Neural progenitor cell (in vitro differentiated cells): Measurements from ENCODE around the gene FOXK2. TPM values are rescaled to one million over a fixed set of nuclear protein-coding genes. Genes with fewer than 3 reads are reported as not detected.
A peak's percentile ranks its signal among the peaks of the same experiment; 100 is the strongest.

ENCODE experiments used
- DNase-seq: peaks from one replicate; pipeline ENCODE4 v3.0.0-alpha.2; 2016; ENCODE audit warnings: low spot score
- H2AFZ ChIP-seq: fragments of 200-600 bp; sonication (generic); replicated peaks from 2 replicates; pipeline ENCODE4 v1.6.1; 2016; ENCODE audit warnings: antibody characterized with exemption
- H3F3A ChIP-seq: fragments of 200-600 bp; sonication (generic); 2 replicates; pipeline ENCODE4 v1.6.1; 2016; ENCODE audit warnings: antibody characterized with exemption, low read depth
- H3K27ac ChIP-seq: fragments of 200-600 bp; sonication (generic); 2 replicates; pipeline ENCODE4 v1.5.1; 2016; ENCODE audit warnings: mild to moderate bottlenecking
- H3K27me3 ChIP-seq: fragments of 200-600 bp; sonication (generic); 2 replicates; pipeline ENCODE4 v1.6.1; 2016; ENCODE audit warnings: mild to moderate bottlenecking, moderate library complexity
- H3K36me3 ChIP-seq: fragments of 200-600 bp; sonication (generic); 2 replicates; pipeline ENCODE4 v1.5.1; 2016
- H3K4me1 ChIP-seq: fragments of 200-600 bp; sonication (generic); 2 replicates; pipeline ENCODE4 v1.6.1; 2016; ENCODE audit warnings: mixed run types
- H3K4me2 ChIP-seq: fragments of 200-600 bp; sonication (generic); 2 replicates; pipeline ENCODE4 v1.6.1; 2016
- H3K4me3 ChIP-seq: fragments of 200-600 bp; sonication (generic); 2 replicates; pipeline ENCODE4 v1.5.1; 2016
- H3K79me2 ChIP-seq: fragments of 200-600 bp; sonication (generic); 2 replicates; pipeline ENCODE4 v1.6.1; 2016; ENCODE audit warnings: low read depth
- H3K9ac ChIP-seq: fragments of 200-600 bp; sonication (generic); 2 replicates; pipeline ENCODE4 v1.6.1; 2016
- H3K9me3 ChIP-seq: fragments of 200-600 bp; sonication (generic); 2 replicates; pipeline ENCODE4 v1.5.1; 2016; ENCODE audit warnings: low read depth
- H4K20me1 ChIP-seq: fragments of 200-600 bp; sonication (generic); 2 replicates; pipeline ENCODE4 v1.6.1; 2016; ENCODE audit warnings: low read depth
- H3K27ac Mint-ChIP-seq: 3 replicates; pipeline ENCODE4 v1.8.0; 2021; ENCODE audit warnings: mixed read lengths
- H3K27me3 Mint-ChIP-seq: 2 replicates; pipeline ENCODE4 v1.8.0; 2022; ENCODE audit warnings: low read depth, mild to moderate bottlenecking, inconsistent platforms, moderate library complexity, mixed read lengths; ENCODE audit not compliant: insufficient read depth
- H3K36me3 Mint-ChIP-seq: 3 replicates; pipeline ENCODE4 v1.8.0; 2021; ENCODE audit warnings: mixed read lengths
- H3K4me1 Mint-ChIP-seq: 3 replicates; pipeline ENCODE4 v1.8.0; 2021; ENCODE audit warnings: mixed read lengths
- H3K4me3 Mint-ChIP-seq: 3 replicates; pipeline ENCODE4 v1.8.0; 2021; ENCODE audit warnings: mild to moderate bottlenecking, moderate library complexity, mixed read lengths
- H3K9me3 Mint-ChIP-seq: 3 replicates; pipeline ENCODE4 v1.8.0; 2020; ENCODE audit warnings: mixed read lengths
- CTCF ChIP-seq: fragments of 200-600 bp; sonication (generic); IDR thresholded peaks from 2 replicates; pipeline ENCODE4 v1.5.1; 2017; ENCODE audit warnings: antibody characterized with exemption, mild to moderate bottlenecking
- EZH2 ChIP-seq: fragments of 200-600 bp; sonication (generic); IDR thresholded peaks from 2 replicates; pipeline ENCODE4 v1.6.1; 2017; ENCODE audit warnings: antibody characterized with exemption, mild to moderate bottlenecking, moderate library complexity
- EZH2phosphoT487 ChIP-seq: fragments of 200-600 bp; sonication (generic); IDR thresholded peaks from 2 replicates; pipeline ENCODE4 v1.6.1; 2017; ENCODE audit warnings: antibody characterized with exemption
- total RNA-seq: library from RNA; depleted of rRNA; stranded (reverse); fragments of >200 nt; gene quantifications from 2 replicates; pipeline ENCODE4 v1.2.3, GENCODE V29; 2015; ENCODE audit warnings: low replicate concordance

The FOXK2 gene
- total RNA-seq, 1 donor from 2014 or later: 28.1 TPM

- Histone ChIP-seq H3K4me3 (no peak overlapping the region), H3K9me3 (no peaks in the 10 kb centered on the region), H2AFZ (no peak overlapping the region), H3F3A (peaks cover 27% of the 10 kb centered on the region), H3K27ac (no peak overlapping the region), H3K27me3 (no peaks in the 10 kb centered on the region), H3K36me3 (no peaks in the 10 kb centered on the region), H3K4me2 (no peak overlapping the region), H3K9ac (no peak overlapping the region), H3K79me2 (peaks cover 100% of the 10 kb centered on the region), H3K4me1 (peaks cover 10% of the 10 kb centered on the region), H4K20me1 (peaks cover 99% of the 10 kb centered on the region)
- H3K27me3 Mint-ChIP-seq: peaks cover 7% of the 10 kb centered on the region
- peak overlapping the region; percentile 19 for H3K27ac Mint-ChIP-seq
- TF ChIP-seq CTCF (no peak), EZH2phosphoT487 (no peak)
- peaks cover 14% of the 10 kb centered on the region for H3K36me3 Mint-ChIP-seq
- no peak overlapping the region for H3K4me3 Mint-ChIP-seq
- no peak for DNase-seq
- peaks cover 38% of the 10 kb centered on the region for H3K4me1 Mint-ChIP-seq
- H3K9me3 Mint-ChIP-seq: peaks cover 2% of the 10 kb centered on the region
Measured at GRCh38 chr17:82525712-82526111, 6.2 kb downstream of the FOXK2 start.

GRCh38 chr17:82527898-82528297 is 8.4 kb downstream of the FOXK2 start:
- no peak overlapping the region for H3K27ac Mint-ChIP-seq
- peaks cover 2% of the 10 kb centered on the region for H3K9me3 Mint-ChIP-seq
- TF ChIP-seq EZH2 (no peak), EZH2phosphoT487 (no peak), CTCF (no peak)
- H3K4me3 Mint-ChIP-seq: no peak overlapping the region
- Histone ChIP-seq H3K9ac (no peak overlapping the region), H3K27ac (peak overlapping the region; percentile 53), H4K20me1 (peaks cover 98% of the 10 kb centered on the region), H3F3A (peaks cover 22% of the 10 kb centered on the region), H3K79me2 (peaks cover 100% of the 10 kb centered on the region), H3K4me2 (no peak overlapping the region), H3K4me3 (no peak overlapping the region), H3K27me3 (no peaks in the 10 kb centered on the region), H3K36me3 (no peaks in the 10 kb centered on the region), H2AFZ (no peak overlapping the region), H3K9me3 (no peaks in the 10 kb centered on the region), H3K4me1 (peaks cover 7% of the 10 kb centered on the region)
- H3K27me3 Mint-ChIP-seq: peaks cover 4% of the 10 kb centered on the region
- peaks cover 41% of the 10 kb centered on the region for H3K4me1 Mint-ChIP-seq
- no peak for DNase-seq
- H3K36me3 Mint-ChIP-seq: peaks cover 15% of the 10 kb centered on the region

- H4K20me1 ChIP-seq: peaks cover 98% of the 10 kb centered on the region
- peak overlapping the region; percentile 11 for H3K4me2 ChIP-seq
- H3K9me3 Mint-ChIP-seq: no peaks in the 10 kb centered on the region
- no peak overlapping the region for H3K27ac Mint-ChIP-seq
- peaks cover 7% of the 10 kb centered on the region for H3K4me1 ChIP-seq
- peaks cover 11% of the 10 kb centered on the region for H3K36me3 Mint-ChIP-seq
- peaks cover 22% of the 10 kb centered on the region for H3F3A ChIP-seq
- no peak overlapping the region for H3K9ac ChIP-seq
- H3K9me3 ChIP-seq: no peaks in the 10 kb centered on the region
- peak; percentile 52 for DNase-seq
- no peaks in the 10 kb centered on the region for H3K36me3 ChIP-seq
- H3K4me1 Mint-ChIP-seq: peaks cover 38% of the 10 kb centered on the region
- H3K27ac ChIP-seq: peak overlapping the region; percentile 53
- H2AFZ ChIP-seq: no peak overlapping the region
- H3K27me3 Mint-ChIP-seq: peaks cover 4% of the 10 kb centered on the region
- H3K4me3 Mint-ChIP-seq: no peak overlapping the region
- H3K27me3 ChIP-seq: no peaks in the 10 kb centered on the region
- peaks cover 100% of the 10 kb centered on the region for H3K79me2 ChIP-seq
- TF ChIP-seq EZH2phosphoT487 (no peak), EZH2 (no peak), CTCF (peak; percentile 27)
- H3K4me3 ChIP-seq: no peak overlapping the region
Measured at GRCh38 chr17:82528484-82529265, 9.1 kb downstream of the FOXK2 start.
